K562 (cell line): ENCODE measurements around the gene PTGIS. TPM values are rescaled to one million over a fixed set of nuclear protein-coding genes. Genes with fewer than 3 reads are reported as not detected.

Experiments used
- ATAC-seq: fragments of 200-7000 bp; cut with Tn5 transposase; 3 replicates; pipeline ENCODE4 v1.9.1; 2020; ENCODE audit warnings: moderate library complexity
- BruUV-seq: library from RNA; stranded (reverse); fragments of 400-500 nt; replicated peaks from 2 replicates; lab custom pipeline; 2021; lab: Mats Ljungman, UMichigan
- CTCF ChIA-PET: fragments of 300-600 bp; formaldehyde crosslinking; extraction: SDS; loops from one replicate; lab custom pipeline; 2021; ENCODE audit warnings: low intra/inter-chr PET ratio; lab: Yijun Ruan, JAX
- POLR2A ChIA-PET: fragments of 300-600, 350-650 bp; sonication (Branson Sonifier 250); formaldehyde crosslinking; extraction: SDS; loops from one replicate; lab custom pipeline; 2021; ENCODE audit warnings: antibody characterized with exemption, inconsistent platforms; lab: Yijun Ruan, JAX
- DNase-seq, 4 experiments: peaks; one replicate each; pipeline versions ENCODE4 v3.0.0 to v3.0.0-alpha.2; 2011 to 2018; ENCODE audit warnings: low spot score in 3 of 4, mixed read lengths in 3 of 4; ENCODE audit errors: extremely low read depth in 1 of 4
- FAIRE-seq: peaks from 2 replicates; lab custom pipeline; 2011; peaks lifted over from hg19 to GRCh38; lab: Jason Lieb, UNC
- H2AFZ ChIP-seq: 2 replicates; pipeline ENCODE4 v1.6.0; 2011; ENCODE audit warnings: low read depth, low read length, control low read depth, inconsistent platforms
- H3K27ac ChIP-seq: fragments of 200-600 bp; 3 replicates; pipeline ENCODE4 v1.8.0; 2011; ENCODE audit warnings: low read depth, mild to moderate bottlenecking, control low read depth, inconsistent platforms, low read length, moderate library complexity, mixed read lengths; ENCODE audit errors: extremely low read depth
- H3K27me3 ChIP-seq, 2 experiments: fragments of 300-600 bp in 1 of 2; 2 replicates in 1 of 2; 3 replicates in 1 of 2; pipeline versions ENCODE4 v1.6.0 to v1.8.0; 2011; ENCODE audit warnings: inconsistent platforms in 2 of 2, low read length in 2 of 2, mild to moderate bottlenecking in 1 of 2, mixed read lengths in 1 of 2, moderate library complexity in 1 of 2; ENCODE audit not compliant: control insufficient read depth in 2 of 2, insufficient read depth in 2 of 2
- H3K36me3 ChIP-seq: fragments of 300-600 bp; 3 replicates; pipeline ENCODE4 v1.8.0; 2011; ENCODE audit warnings: mild to moderate bottlenecking, low read length, inconsistent platforms; ENCODE audit not compliant: control insufficient read depth, insufficient read depth
- H3K4me1 ChIP-seq, 2 experiments: fragments of 200-600 bp in 1 of 2; replicated peaks in 1 of 2; 2 replicates in 1 of 2; 3 replicates in 1 of 2; pipeline versions ENCODE4 v1.5.1 to v1.8.0; 2011; ENCODE audit warnings: inconsistent platforms in 2 of 2, low read length in 2 of 2, mild to moderate bottlenecking in 1 of 2, mixed read lengths in 1 of 2, moderate library complexity in 1 of 2; ENCODE audit not compliant: control insufficient read depth in 2 of 2, insufficient read depth in 2 of 2
- H3K4me2 ChIP-seq: 2 replicates; pipeline ENCODE4 v1.6.1; 2011; ENCODE audit warnings: low read length, control low read depth, inconsistent platforms, mixed read lengths; ENCODE audit not compliant: insufficient read depth
- H3K4me3 ChIP-seq: fragments of 200-600 bp; sonication (generic), shearing (Covaris generic); 2 replicates; pipeline ENCODE4 v1.5.1; 2016; ENCODE audit warnings: control low read depth, inconsistent platforms
- H3K79me2 ChIP-seq: fragments of 200-600 bp; 3 replicates; pipeline ENCODE4 v1.8.0; 2011; ENCODE audit warnings: low read length, inconsistent platforms; ENCODE audit not compliant: control insufficient read depth, insufficient read depth
- H3K9ac ChIP-seq, 2 experiments: 2 replicates each; pipeline versions ENCODE4 v1.6.0 to v1.6.1; 2011; ENCODE audit warnings: low read depth in 2 of 2, low read length in 2 of 2, control low read depth in 1 of 2, inconsistent platforms in 1 of 2, mild to moderate bottlenecking in 1 of 2, mixed read lengths in 1 of 2; ENCODE audit not compliant: insufficient read depth in 1 of 2
- H3K9me1 ChIP-seq: one replicate; pipeline ENCODE4 v1.6.0; 2011; ENCODE audit warnings: inconsistent platforms, mild to moderate bottlenecking, low read length, moderate library complexity; ENCODE audit not compliant: control insufficient read depth, insufficient read depth
- H3K9me3 ChIP-seq: replicated peaks from 2 replicates; pipeline ENCODE4 v1.5.1; 2011; ENCODE audit warnings: low read depth, low read length, inconsistent platforms; ENCODE audit not compliant: control insufficient read depth, insufficient read depth
- H4K20me1 ChIP-seq: replicated peaks from 2 replicates; pipeline ENCODE4 v1.6.1; 2011; ENCODE audit warnings: low read length, inconsistent platforms, mixed read lengths; ENCODE audit not compliant: control insufficient read depth, insufficient read depth
- CEBPB ChIP-seq: fragments of 450-650 bp; IDR thresholded peaks from 2 replicates; pipeline ENCODE4 v1.6.1; 2016; ENCODE audit warnings: missing genetic modification characterization, missing compliant biosample characterization
- CEBPG ChIP-seq, 3 experiments: fragments of 200-800 bp in 1 of 3; sonication (Bioruptor generic) in 1 of 3; sonication (generic) in 1 of 3; formaldehyde crosslinking in 1 of 3; IDR thresholded peaks in 2 of 3; conservative IDR thresholded peaks in 1 of 3; 2 replicates each; pipeline versions ENCODE4 v1.6.1 to v1.8.0; 2016 to 2022; ENCODE audit warnings: missing compliant biosample characterization in 2 of 3, missing genetic modification characterization in 2 of 3, mild to moderate bottlenecking in 1 of 3, missing genetic modification reagents in 1 of 3
- E2F8 ChIP-seq: fragments of 450-650 bp; IDR thresholded peaks from 2 replicates; pipeline ENCODE4 v1.7.1; 2018; ENCODE audit warnings: mild to moderate bottlenecking, low read depth; ENCODE audit not compliant: partially characterized antibody
- GTF2E2 ChIP-seq: fragments of 200-800 bp; sonication (Bioruptor generic); IDR thresholded peaks from 2 replicates; pipeline ENCODE4 v1.6.1; 2016; ENCODE audit warnings: missing genetic modification characterization, missing compliant biosample characterization
- MBD1 ChIP-seq: fragments of 250-450 bp; sonication (Bioruptor Pico); IDR thresholded peaks from 2 replicates; pipeline ENCODE4 v1.8.0; 2022; ENCODE audit warnings: inconsistent platforms
- WGBS: fragments of 100-300 bp; shearing (Covaris generic); methylation state at CpG from one replicate; pipeline ENCODE4 v1.1.6; 2016; ENCODE audit warnings: low coverage, mixed read lengths; ENCODE audit not compliant: insufficient coverage; ENCODE audit errors: missing lambda C conversion rate; 5-methylcytosine and 5-hydroxymethylcytosine counted together
- in situ Hi-C: fragments of 300-500 bp; cut with MboI; formaldehyde crosslinking; loops from 4 replicates; pipeline ENCODE4 v1.15.0; 2018; ENCODE audit warnings: inconsistent platforms, mixed read lengths
- intact Hi-C: fragments of 100-400 bp; cut with micrococcal nuclease; formaldehyde crosslinking; loops from 2 replicates; pipeline ENCODE4 v1.14.2; 2022
- polyA plus RNA-seq, 8 experiments: library from polyadenylated mRNA; depleted of rRNA in 4 of 8; stranded (reverse) in 5 of 8; unstranded in 3 of 8; fragments of >200 nt; fragmentation: Nextera tagmentation in 2 of 8; fragmentation: Illumina TruSeq in 1 of 8; extraction: Ambion mirVana in 2 of 8; extraction: Trizol in 1 of 8; gene quantifications; 2 replicates each; pipeline versions ENCODE4 v1.2.1 to v1.2.3, GENCODE V29; 2011 to 2014; ENCODE audit warnings: inconsistent platforms in 1 of 8, missing spikeins in 1 of 8
- total RNA-seq, 7 experiments: library from RNA; depleted of rRNA in 6 of 7; stranded (reverse); fragments of >200 nt in 6 of 7; fragmentation: Illumina TruSeq in 2 of 7; extraction: Trizol in 2 of 7; gene quantifications; 2 replicates each; pipeline versions ENCODE4 v1.2.1 to v1.2.3, GENCODE V29; 2011 to 2021; ENCODE audit warnings: low replicate concordance in 1 of 7

Gene PTGIS
- total and polyA plus RNA-seq, 9 of the 15 experiments (the other 6 are each of a cell fraction or from before 2014, with no cell fraction given), result not detected

GRCh38 chr20:49560186-49560585, 7.8 kb downstream of the PTGIS start (continued):
- TF ChIP-seq MBD1 (CRISPR knock-in tag) (no peak), GTF2E2 (tag) (no peak)

- peak; percentile 19 for FAIRE-seq
- no peak overlapping the region for H2AFZ ChIP-seq
- ChIA-PET CTCF (no interaction called here), POLR2A (no interaction called here)
- DNase-seq, result no peak
- no peak overlapping the region for H3K4me3 ChIP-seq
- no peak for ATAC-seq
- peaks cover 4 to 36% of the 10 kb centered on the region in 2 experiments; a peak in 4 of 5 replicates for H3K27me3 ChIP-seq
- H3K9me1 ChIP-seq, result no peaks in the 10 kb centered on the region
- no peak overlapping the region for H3K27ac ChIP-seq
- BruUV-seq, result no TSS peak
- no peaks in the 10 kb centered on the region; the same call in none of the 2 replicates for H4K20me1 ChIP-seq
- H3K9ac ChIP-seq, result no peak overlapping the region
- no peaks in the 10 kb centered on the region for H3K79me2 ChIP-seq
- H3K4me1 ChIP-seq, result peaks cover 4 to 6% of the 10 kb centered on the region in 2 experiments
- no peak overlapping the region for H3K4me2 ChIP-seq
- intact Hi-C loops (no loop called here), in situ Hi-C loops (no loop called here)
- WGBS, result 22% methylated on average over 19 of the region's 19 CpGs
- H3K9me3 ChIP-seq, result no peaks in the 10 kb centered on the region; the same call in 1 of the 2 replicates
- H3K36me3 ChIP-seq, result no peaks in the 10 kb centered on the region
- no peak for TF ChIP-seq CEBPG (CRISPR knock-in tag; IDR thresholded peaks at IDR 0.05)
- TF ChIP-seq CEBPG (tag; conservative IDR thresholded peaks at IDR 0.05 in 1 of 2, IDR thresholded peaks at IDR 0.05 in 1 of 2), result peak in 1 of 2 experiments; percentile 31; a peak in 1 of 4 replicates
- no peak for TF ChIP-seq E2F8
- peak; percentile 49; the same call in 1 of the 2 replicates for TF ChIP-seq CEBPB
Measured at GRCh38 chr20:49559411-49560081, 8.4 kb downstream of the PTGIS start.
